ENCODE measurements around the gene FASLG. TPM values are rescaled to one million over a fixed set of nuclear protein-coding genes. Genes with fewer than 3 reads are reported as not detected.

FASLG gene
- total RNA-seq, 1 experiment from 2014 or later: not detected

DNA sequence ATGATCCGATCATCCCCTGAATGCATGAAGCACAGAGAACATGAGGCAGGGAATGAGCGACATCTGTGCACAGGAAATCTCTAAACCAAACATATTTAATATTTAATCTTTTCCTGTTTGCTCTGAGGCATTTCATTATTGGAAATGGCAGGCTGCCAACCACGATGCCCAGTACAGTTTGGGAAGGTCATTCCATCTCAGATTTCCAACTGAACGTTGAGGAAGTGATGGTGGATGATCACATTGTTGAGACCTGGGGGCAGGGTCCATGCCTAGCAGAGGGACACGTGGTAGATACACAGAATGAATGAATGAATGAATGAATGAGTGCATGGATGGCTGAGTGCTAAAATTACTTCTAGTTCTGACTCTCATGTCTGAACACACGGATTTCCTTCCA lies 15.9 kb upstream of the FASLG start:
- no peaks in the 10 kb centered on the region for H3K27me3 Mint-ChIP-seq (ENCODE audit: unreplicated experiment)
- peak overlapping the region; percentile 90 for H3K27ac Mint-ChIP-seq (ENCODE audit: unreplicated experiment)
- H3K36me3 Mint-ChIP-seq (ENCODE audit: insufficient read depth, unreplicated experiment): peaks cover 5% of the 10 kb centered on the region
- peak overlapping the region; percentile 23 for H3K4me3 Mint-ChIP-seq (ENCODE audit: low read depth, unreplicated experiment)
- CTCF ChIA-PET: no interaction called here
- peaks cover 3% of the 10 kb centered on the region for H3K9me3 Mint-ChIP-seq (ENCODE audit: low read depth, unreplicated experiment)
- TF ChIP-seq CTCF (IDR thresholded peaks at IDR 0.05; ENCODE audit: unreplicated experiment): no peak
- intact Hi-C loops (cut with micrococcal nuclease; ENCODE audit: unreplicated experiment): no loop called here
- H3K4me1 Mint-ChIP-seq (ENCODE audit: low read depth, unreplicated experiment): peaks cover 66% of the 10 kb centered on the region
- peak; percentile 81 for DNase-seq
- no TSS peak for BruUV-seq (replicated peaks)

GRCh38 chr1:172646653-172647052 lies 12.2 kb upstream of the FASLG start:
- Mint-ChIP-seq H3K4me3 (ENCODE audit: low read depth, unreplicated experiment) (no peak overlapping the region), H3K27ac (ENCODE audit: unreplicated experiment) (no peak overlapping the region)

DNA sequence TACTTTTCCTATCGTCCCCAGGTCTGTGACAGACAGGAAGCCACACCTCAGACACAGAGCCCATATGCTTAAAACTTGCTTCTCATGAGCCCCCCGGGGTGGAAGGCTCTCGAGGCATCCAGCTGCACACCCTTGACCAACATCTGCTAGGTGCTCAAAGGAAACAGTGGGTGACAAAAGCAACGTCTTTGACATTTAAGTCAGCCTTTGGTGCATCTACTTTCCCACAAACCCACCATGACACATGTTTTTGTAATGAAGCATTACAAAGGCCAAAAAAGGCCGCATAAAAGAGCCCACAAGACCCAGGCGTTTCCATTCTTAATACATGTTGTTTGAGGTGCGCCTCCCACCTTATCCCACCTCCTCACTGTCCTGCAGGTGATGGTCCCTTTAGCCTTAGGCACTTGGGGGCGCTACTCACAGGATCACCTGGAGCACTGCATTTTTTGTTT lies 11.8 kb upstream of the FASLG start:
- Mint-ChIP-seq H3K4me3 (ENCODE audit: low read depth, unreplicated experiment) (no peak overlapping the region), H3K27me3 (ENCODE audit: unreplicated experiment) (no peaks in the 10 kb centered on the region), H3K36me3 (ENCODE audit: insufficient read depth, unreplicated experiment) (peaks cover 5% of the 10 kb centered on the region), H3K9me3 (ENCODE audit: low read depth, unreplicated experiment) (peaks cover 6% of the 10 kb centered on the region), H3K27ac (ENCODE audit: unreplicated experiment) (no peak overlapping the region), H3K4me1 (ENCODE audit: low read depth, unreplicated experiment) (peaks cover 34% of the 10 kb centered on the region)
- BruUV-seq (replicated peaks): no TSS peak
- TF ChIP-seq CTCF (IDR thresholded peaks at IDR 0.05; ENCODE audit: unreplicated experiment): no peak
- intact Hi-C loops (cut with micrococcal nuclease; ENCODE audit: unreplicated experiment): no loop called here
- CTCF ChIA-PET: no interaction called here
- no peak for DNase-seq

More at GRCh38 chr1:172646653-172647052, 12.2 kb upstream of the FASLG start:
- Mint-ChIP-seq H3K27me3 (ENCODE audit: unreplicated experiment) (no peaks in the 10 kb centered on the region), H3K9me3 (ENCODE audit: low read depth, unreplicated experiment) (peaks cover 6% of the 10 kb centered on the region), H3K36me3 (ENCODE audit: insufficient read depth, unreplicated experiment) (peaks cover 5% of the 10 kb centered on the region), H3K4me1 (ENCODE audit: low read depth, unreplicated experiment) (peaks cover 35% of the 10 kb centered on the region)
- DNase-seq: no peak
- BruUV-seq (replicated peaks): no TSS peak
- CTCF ChIA-PET: no interaction called here
- intact Hi-C loops (cut with micrococcal nuclease; ENCODE audit: unreplicated experiment): no loop called here
- no peak for TF ChIP-seq CTCF (IDR thresholded peaks at IDR 0.05; ENCODE audit: unreplicated experiment)

- no peak overlapping the region for H3K27ac Mint-ChIP-seq (ENCODE audit: unreplicated experiment)
- BruUV-seq (replicated peaks): no TSS peak
- DNase-seq: no peak
- no peak overlapping the region for H3K4me3 Mint-ChIP-seq (ENCODE audit: low read depth, unreplicated experiment)
- intact Hi-C loops (cut with micrococcal nuclease; ENCODE audit: unreplicated experiment): no loop called here
- no peak for TF ChIP-seq CTCF (IDR thresholded peaks at IDR 0.05; ENCODE audit: unreplicated experiment)
- H3K27me3 Mint-ChIP-seq (ENCODE audit: unreplicated experiment): no peaks in the 10 kb centered on the region
- CTCF ChIA-PET: no interaction called here
- H3K9me3 Mint-ChIP-seq (ENCODE audit: low read depth, unreplicated experiment): peaks cover 5% of the 10 kb centered on the region
- H3K36me3 Mint-ChIP-seq (ENCODE audit: insufficient read depth, unreplicated experiment): peaks cover 2% of the 10 kb centered on the region
- H3K4me1 Mint-ChIP-seq (ENCODE audit: low read depth, unreplicated experiment): peaks cover 34% of the 10 kb centered on the region
Observed at GRCh38 chr1:172647987-172648386, 10.9 kb upstream of the FASLG start.

All from Calu3 (cell line).